HG02970 (cell line): ENCODE data around the gene SLMAP.

ENCODE experiments used
- ATAC-seq: cut with Tn5 transposase; IDR thresholded peaks from one replicate; pipeline ENCODE4 v1.9.1; 2021; ENCODE audit warnings: mild to moderate bottlenecking, moderate library complexity, moderate number of reproducible peaks; ENCODE audit not compliant: unreplicated experiment, low FRiP score

Gene SLMAP

DNA sequence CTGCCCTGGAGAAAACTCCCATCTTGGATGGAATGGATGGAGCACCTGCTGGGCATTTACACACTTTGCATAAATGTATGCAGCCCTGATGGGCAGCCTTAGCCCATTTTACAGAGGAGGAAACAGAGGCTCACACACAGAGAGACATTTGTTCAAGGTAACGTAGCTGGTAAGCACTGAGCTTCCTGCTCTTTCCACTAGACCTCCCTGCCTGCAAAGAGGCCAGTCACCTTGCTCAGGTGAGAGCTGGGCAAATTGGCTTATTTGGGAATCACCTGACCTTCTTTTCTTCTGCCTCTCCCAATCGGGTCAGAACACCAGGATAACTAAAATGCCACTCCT lies 200.7 kb downstream of the SLMAP start:
- no peak for ATAC-seq

- ATAC-seq = no peak
Observed at GRCh38 chr3:57957824-57958223, 201.7 kb downstream of the SLMAP start.

DNA sequence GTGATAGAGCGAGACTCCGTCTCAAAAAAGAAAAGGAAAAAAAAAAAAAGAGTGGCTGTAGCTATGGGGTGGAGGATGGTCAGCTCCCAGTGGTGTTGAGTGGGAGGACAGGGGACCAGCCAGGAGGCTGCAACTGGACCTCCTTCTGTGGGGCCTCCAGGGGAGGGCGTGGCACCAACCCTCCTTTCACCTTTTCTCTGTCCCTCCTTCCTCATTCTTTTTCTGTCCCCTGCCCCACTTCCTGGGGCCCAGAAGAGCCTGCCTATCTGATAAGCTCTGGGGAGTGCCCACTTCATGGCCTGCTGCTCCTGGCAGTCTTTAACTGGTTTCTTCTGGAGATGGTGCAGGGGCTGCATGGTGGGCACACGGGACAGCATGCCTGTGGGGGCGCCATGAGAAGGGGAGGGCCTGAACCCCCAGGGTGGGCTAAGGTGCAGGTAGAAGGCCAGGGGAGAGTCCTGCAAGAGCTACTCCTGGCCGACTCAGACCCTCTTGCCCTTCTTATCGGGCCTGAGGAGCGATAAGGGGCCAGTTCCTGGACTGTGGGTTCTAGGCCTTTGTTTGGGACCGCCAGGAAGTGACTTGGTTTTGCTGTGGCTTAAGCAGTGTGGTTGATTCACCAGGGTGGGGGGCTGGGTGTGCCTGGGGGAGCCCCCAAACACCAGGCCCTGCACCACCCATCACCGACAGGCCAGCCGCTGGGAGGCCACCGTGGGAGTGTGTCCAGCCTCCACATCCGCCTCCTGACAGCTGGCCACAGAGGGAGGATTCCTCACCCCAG lies 202.7 kb downstream of the SLMAP start:
- no peak for ATAC-seq

DNA sequence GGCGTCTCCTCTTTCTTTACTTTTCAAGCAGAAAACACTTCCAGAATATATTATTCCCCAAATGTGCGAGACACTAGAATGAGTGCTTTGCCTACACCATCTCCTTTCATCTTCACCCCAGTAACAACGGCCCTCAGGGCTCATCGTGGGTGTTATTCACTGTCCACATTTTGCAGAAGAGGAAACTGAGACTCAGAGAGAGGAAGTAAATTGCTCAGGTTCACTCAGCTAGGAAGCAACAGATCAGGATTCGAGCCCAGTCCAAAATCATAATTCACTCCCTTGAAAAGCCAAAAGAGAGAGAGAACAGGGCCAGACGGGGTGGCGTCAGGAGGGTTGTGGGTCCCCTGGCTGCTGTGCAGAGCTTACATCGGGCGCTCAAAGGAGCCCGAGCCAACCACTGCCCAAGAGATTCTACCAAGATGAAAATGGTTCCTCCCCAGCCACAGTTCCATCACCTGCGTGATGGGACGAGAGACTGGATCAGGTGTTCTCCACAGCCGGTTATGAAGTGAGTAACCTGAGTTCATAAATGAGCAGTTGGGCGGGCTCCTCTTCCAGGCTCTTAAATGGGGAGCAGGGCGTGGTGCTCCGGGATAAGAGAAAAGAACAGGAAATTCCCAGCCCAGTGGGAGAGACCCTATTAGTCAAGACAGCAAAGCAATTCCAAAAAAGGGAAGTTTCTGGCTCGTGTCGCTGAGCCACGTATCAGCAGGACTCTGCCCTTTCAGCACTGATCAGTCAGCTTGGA lies 203.5 kb downstream of the SLMAP start:
- no peak for ATAC-seq

GRCh38 chr3:57960174-57960505 lies 204.0 kb downstream of the SLMAP start:
- ATAC-seq = no peak

GRCh38 chr3:57961177-57961827 lies 205.2 kb downstream of the SLMAP start:
- no peak for ATAC-seq

DNA sequence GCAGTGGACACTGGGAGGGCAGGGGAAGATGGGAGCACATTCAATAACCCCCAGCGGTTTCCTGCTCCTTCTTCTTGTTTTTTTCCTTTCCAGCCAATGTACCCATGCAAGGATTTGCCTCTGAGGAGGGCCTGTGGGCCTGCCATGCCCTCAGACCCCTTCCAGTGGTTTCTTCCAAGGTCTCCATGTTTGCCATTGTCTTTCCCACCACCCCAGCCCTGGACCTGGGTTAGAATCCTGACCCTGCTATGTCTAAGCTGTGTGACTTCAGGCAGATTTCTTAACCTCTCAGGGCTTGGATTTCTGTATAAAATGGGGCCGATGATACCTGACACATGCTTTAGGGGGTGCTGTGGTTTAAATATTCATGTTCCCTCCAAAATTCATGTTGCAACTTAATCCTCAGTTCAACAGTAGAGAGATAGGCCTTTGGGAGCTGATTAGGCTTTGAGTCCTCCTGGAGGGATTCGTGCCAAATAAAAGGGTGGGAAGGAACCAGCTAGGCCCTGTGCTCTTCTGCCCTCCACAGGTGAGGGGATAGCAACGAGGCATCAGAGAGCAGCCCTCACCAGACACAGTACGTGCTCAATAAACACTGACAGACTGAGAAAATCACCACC lies 205.8 kb downstream of the SLMAP start:
- no peak for ATAC-seq

DNA sequence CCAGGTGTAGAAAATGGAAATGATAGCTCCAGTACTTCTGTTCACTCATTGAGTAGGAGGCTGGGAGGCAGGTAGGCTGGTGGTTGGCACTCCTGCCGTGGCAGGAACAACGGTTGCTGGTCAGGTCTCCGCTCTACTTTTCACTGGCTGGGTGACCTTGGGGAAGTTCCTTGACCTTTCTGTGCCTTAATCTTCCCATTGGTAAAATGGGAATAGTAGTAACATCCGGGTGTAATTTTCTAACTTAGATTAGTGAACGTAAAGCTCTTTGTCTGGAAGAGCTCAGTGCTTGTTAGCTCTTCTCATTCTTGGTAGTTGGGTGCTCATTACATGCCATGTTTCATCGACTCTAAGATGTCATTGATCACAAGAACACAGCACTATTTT lies 206.3 kb downstream of the SLMAP start:
- ATAC-seq = no peak

DNA sequence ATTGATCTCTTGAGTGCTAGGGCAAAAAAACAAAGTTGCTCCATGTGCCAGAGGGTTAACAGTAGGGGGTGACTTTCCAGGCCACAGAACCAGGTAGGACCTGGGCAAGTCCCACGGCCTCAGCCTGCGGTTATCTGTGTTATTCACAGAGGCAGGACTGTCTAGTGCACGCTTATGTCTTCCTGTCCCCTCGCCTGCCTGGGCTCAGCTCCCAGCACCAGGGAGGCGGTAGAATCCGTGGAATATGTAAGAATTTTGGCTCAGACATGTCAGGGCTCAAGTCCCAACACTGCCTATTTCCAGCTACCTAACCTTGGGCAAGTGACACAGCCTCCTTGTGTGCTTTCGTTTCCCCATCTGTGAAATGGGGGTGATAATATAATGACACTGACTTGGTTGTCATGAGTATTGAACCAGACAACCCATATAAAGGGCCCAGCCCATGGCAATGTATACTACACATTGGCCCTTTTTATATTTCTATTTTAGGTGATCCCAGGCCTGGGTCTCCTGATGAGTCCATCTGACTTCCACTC lies 207.8 kb downstream of the SLMAP start:
- ATAC-seq = no peak

GRCh38 chr3:57966829-57967228 lies 210.7 kb downstream of the SLMAP start:
- ATAC-seq = no peak

DNA sequence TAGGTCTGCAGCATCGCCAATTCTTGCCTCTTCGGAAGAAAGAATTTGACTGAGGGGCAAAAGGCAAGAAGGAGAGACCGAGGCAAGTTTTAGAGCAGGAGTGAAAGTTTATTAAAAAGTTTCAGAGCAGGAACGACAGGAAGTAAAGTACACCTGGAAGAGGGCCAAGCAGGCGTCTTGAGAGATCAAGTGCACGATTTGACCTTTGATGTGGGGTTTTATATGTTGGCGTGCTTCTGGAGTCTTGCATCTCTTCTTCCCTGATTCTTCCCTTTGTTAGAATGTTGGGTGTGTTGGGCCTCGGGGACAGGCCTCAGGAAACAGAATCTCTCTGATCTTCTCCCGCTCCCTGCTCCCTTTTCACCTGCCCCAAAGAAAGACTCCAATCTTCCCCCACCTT lies 211.5 kb downstream of the SLMAP start:
- no peak for ATAC-seq

DNA sequence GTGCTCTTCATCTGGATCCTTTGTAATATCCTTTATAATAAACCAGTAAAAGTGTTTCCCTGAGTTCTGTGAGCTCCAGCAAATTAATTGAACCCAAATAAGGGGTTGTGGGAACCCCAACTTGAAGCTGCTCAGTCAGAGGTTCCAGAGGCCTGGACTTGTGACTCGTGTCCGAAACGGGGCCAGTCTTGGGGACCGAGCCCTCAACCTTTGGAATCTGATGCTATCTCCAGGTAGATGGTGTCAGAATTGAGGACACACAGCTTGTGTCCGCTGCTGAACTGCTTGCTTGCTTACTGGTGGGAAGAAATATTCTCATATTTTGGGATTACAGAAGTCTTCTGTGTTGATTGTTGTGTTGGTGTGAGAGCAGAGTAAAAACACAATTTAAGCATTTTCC lies 212.4 kb downstream of the SLMAP start:
- no peak for ATAC-seq

DNA sequence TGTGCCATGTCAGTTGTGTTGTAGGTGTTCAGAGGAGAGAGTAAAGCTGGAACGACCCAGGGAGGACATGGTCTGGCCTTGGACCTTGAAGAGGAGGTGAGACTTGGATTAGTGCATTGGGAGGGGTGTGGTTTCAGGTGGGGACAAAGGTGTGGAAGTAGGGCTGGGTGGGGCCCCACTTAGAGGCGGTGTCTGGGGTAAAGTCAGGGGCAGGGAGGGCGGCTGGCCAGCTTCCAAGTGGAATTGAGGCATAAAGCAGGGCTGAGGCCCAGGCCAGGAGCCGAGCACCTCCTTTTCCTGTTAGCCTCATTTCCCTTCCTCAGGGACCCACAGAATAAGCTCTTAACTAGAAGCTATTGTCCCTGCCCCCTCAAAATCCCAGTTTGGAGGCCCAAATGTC lies 215.9 kb downstream of the SLMAP start:
- no peak for ATAC-seq

DNA sequence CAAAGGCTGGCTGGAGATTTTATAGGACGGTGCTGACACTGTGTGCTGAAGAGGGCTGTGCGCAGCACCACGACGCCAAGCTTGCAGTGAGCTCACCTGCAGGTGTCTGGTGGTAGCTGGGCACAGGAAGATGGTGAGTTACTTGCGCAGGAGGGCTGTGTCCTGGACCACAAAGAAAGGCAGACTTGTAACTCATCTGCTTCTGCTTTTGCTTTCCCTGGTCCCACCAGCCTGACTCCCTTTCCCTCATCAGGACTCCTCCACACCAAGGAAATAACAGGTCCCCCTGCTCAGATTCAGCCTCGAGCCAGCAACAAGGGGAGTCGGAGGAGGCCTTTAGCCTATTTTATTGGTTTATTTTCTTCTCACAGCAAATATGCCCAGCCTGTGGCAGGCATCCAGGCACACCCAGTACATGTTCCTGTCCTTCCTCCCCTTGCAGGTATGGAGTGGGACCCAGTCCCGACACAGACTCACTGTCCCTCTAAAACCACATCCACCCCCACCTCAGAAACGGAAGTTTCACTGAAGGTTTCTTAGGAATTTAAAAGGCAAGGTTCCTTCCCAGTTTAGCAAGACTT lies 216.5 kb downstream of the SLMAP start:
- no peak for ATAC-seq

DNA sequence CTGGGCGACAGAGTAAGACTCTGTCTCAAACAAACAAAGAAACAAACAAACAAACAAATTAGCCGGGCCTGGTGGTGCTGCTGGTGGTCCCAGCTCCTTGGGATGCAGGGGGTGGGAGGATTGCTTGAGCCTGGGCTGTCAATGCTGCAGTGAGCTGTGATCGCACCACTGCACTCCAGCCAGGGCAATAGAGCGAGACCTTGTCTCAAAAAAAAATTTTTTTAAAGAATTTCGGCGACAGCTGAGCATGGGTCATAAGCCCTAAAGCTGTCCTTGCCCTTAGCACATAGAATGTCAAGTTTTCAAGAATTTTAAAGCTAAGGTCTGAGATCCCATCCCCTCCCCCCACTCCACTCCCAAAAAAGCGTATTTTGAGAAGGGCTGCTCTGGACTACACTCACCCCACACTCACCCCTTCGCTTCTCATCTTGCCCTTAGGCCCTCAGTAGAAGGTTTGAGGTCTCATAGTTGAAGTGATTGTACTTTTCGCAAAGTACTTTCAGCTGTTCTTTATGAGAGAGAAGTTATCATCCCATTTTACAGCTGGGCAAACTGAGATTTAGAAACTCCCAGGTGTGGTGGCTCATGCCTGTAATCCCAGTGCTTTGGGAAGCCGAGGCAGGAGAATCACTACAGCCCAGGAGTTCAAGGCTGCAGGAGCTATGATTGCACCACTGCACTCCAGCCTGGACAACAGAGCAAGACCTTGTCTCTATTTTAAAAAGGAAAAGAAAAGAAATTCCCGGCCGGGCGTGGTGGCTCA lies 217.8 kb downstream of the SLMAP start:
- no peak for ATAC-seq

DNA sequence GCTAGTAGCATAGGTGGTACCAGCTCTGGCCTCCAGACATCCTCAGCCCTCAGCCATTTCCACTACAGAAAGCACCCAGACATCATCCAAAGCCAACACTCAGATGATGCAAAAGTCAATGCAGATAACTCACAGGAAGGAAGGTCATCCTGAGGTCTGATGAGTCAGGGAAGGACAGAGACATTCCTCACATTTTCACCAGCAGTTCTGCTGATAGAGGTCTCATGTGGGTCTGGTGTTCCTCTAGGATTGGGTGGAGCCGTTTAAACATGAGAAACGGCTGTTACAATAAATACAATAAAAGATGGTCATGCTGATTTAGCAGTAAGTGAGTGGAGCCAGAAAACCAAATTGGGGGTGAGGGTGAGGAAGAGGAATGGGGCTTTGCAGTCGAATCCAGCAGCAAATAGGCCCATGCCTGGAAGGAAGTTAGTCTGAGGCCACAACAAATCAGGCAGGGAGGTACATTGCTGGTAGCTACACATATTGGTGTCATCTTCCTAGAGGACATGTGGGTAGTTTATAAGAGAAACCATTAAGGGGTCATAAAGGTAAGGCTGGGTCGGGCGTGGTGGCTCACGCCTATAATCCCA lies 218.8 kb downstream of the SLMAP start:
- no peak for ATAC-seq

GRCh38 chr3:57977818-57978235 lies 221.7 kb downstream of the SLMAP start:
- ATAC-seq = no peak

DNA sequence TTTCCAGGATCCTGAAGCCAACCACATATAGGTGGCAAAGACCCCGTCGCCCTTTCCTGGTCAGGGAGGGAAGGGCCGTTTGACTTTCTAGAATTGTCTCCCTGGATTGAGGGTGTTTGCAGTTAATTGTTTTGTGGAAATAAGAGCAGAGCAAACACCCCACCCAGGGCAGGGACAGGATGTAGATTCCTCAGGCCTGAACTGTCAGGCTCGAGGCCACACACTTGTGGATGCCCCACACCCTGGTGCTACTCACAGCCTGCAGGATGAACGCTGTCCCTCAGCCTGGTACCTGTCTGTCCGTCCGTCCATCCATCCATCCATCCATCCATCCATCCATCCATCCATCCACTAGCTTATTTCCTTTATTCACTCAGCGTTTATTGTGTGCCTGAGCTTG lies 222.2 kb downstream of the SLMAP start:
- ATAC-seq = no peak
